SK-N-MC (cell line): ENCODE data around the gene SH3RF1.

Experiments used
- DNase-seq: peaks from one replicate; pipeline ENCODE4 v3.0.0-alpha.2; 2011; ENCODE audit warnings: low read depth, low spot score
- H3K27ac ChIP-seq: fragments of 200-600 bp; sonication (generic); 2 replicates; pipeline ENCODE4 v1.5.1; 2016; ENCODE audit warnings: mixed run types
- H3K36me3 ChIP-seq: fragments of 200-600 bp; sonication (generic); 2 replicates; pipeline ENCODE4 v1.6.1; 2017; ENCODE audit warnings: antibody characterized with exemption, low read length, mixed read lengths; ENCODE audit not compliant: insufficient read depth
- H3K4me3 ChIP-seq: fragments of 200-600 bp; sonication (generic); 2 replicates; pipeline ENCODE4 v1.5.1; 2016
- H3K9ac ChIP-seq: fragments of 200-600 bp; sonication (generic); 2 replicates; pipeline ENCODE4 v1.8.0; 2017; ENCODE audit warnings: mixed run types, mixed read lengths; ENCODE audit not compliant: insufficient read length
- H3K9me3 ChIP-seq: fragments of 200-600 bp; sonication (generic); 2 replicates; pipeline ENCODE4 v1.6.1; 2017; ENCODE audit warnings: low read depth, mild to moderate bottlenecking, antibody characterized with exemption, low read length, moderate library complexity, mixed read lengths
- EZH2 ChIP-seq: fragments of 200-600 bp; sonication (generic); IDR thresholded peaks from one replicate; pipeline ENCODE4 v1.6.1; 2017; ENCODE audit warnings: antibody characterized with exemption
- FOXP2 ChIP-seq: optimal IDR thresholded peaks from 2 replicates; pipeline ENCODE3; 2011; ENCODE audit warnings: mild to moderate bottlenecking, moderate library complexity; ENCODE audit not compliant: insufficient read depth; ENCODE audit errors: extremely low read length, control extremely low read depth
- POLR2AphosphoS5 ChIP-seq: IDR thresholded peaks from 2 replicates; pipeline ENCODE4 v1.6.1; 2012; ENCODE audit warnings: mild to moderate bottlenecking, low read depth, low read length, borderline replicate concordance

Gene SH3RF1

DNA sequence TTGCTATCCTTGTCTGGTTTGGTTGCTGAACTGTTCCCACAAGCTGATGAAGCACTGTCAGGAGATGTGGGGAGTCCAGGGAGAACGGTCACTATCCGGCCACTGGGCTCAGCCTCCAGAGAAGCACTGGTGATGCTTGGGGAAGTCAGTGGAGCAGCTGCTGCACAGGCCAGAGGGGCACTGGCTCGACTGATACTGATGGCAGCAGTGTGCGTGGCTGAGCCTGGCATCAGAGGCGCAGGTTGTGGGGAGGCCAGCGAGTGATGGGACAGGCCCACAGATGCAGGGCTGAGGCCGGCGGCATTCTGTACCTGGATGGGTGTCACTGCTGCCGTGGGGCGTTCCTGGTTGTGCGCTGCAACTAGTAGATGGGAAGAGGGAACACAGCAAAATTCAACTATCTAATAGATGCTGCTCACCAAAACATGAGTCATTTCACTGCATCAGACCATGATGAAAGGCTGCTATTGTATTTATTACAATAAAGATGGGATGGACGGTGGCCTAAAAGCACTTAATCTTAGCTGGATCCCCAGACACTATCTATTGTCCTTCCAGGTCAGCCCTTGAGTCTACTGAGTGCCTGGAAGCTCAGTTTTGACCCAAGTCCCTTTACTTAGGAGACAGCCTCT is 154.4 kb downstream of the SH3RF1 start:
- no peak overlapping the region for H3K9ac ChIP-seq
- DNase-seq, result no peak
- H3K9me3 ChIP-seq, result no peaks in the 10 kb centered on the region
- H3K36me3 ChIP-seq, result peaks cover 2% of the 10 kb centered on the region; the same call in 1 of the 2 replicates
- TF ChIP-seq POLR2AphosphoS5, result no peak
- TF ChIP-seq FOXP2, result no peak
- no peak for TF ChIP-seq EZH2
- H3K4me3 ChIP-seq, result no peak overlapping the region
- no peak overlapping the region for H3K27ac ChIP-seq

DNA sequence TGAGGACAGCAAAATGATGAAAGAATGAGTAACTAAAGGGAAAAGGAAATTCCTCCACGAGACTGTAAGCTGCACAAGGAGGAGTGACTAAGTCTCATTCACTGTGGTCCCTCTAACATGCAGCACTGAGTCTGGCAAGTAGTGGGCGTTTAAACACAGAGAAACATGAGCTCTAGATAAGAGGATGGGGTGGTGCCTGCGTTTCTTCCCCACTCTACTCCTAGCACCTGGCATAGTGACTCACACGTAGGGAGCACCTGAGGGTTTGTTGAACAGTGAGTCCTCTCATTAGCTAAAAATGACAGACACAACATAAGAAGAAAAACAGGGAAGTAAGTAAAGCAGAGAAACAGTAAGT is 154.9 kb downstream of the SH3RF1 start:
- Histone ChIP-seq H3K9ac (no peak overlapping the region), H3K27ac (no peak overlapping the region), H3K9me3 (no peaks in the 10 kb centered on the region), H3K4me3 (no peak overlapping the region), H3K36me3 (peaks cover 2% of the 10 kb centered on the region; the same call in 1 of the 2 replicates)
- TF ChIP-seq FOXP2 (no peak), POLR2AphosphoS5 (no peak), EZH2 (no peak)
- DNase-seq, result no peak

DNA sequence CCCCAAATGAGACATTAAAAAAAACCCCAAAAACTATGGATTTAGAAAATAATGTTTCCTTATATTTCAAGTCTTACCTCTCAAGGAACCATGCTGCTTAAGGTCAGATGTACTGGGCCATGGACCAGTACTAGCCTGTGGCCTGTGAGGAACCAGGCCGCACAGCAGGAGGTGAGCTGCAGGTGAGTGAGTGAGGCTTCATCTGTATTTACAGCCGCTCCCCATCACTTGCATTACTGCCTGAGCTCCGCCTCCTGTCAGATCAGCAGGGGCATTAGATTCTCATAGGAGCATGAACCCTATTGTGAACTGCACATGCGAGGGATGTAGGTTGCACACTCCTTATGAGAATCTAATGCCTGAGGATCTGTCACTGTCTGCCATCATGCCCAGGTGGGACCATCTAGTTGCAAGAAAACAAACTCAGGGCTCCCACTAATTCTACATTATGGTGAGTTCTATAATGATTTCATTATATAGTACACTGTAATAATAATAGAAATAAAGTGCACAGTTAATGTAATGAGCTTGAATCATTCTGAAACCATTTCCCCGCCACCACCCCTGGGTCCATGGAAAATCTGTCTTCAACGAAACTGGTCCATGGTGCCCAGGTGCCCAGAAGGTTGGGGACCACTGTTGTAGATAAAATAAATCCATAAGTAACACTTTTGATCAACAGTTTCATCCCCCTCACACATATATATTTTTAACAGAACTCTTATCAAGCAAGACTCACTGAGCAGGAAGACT is 155.4 kb downstream of the SH3RF1 start:
- Histone ChIP-seq H3K36me3 (peaks cover 2% of the 10 kb centered on the region; the same call in 1 of the 2 replicates), H3K4me3 (no peak overlapping the region), H3K9ac (no peak overlapping the region), H3K27ac (no peak overlapping the region), H3K9me3 (no peaks in the 10 kb centered on the region)
- DNase-seq, result no peak
- TF ChIP-seq POLR2AphosphoS5, result no peak
- no peak for TF ChIP-seq EZH2
- no peak for TF ChIP-seq FOXP2

DNA sequence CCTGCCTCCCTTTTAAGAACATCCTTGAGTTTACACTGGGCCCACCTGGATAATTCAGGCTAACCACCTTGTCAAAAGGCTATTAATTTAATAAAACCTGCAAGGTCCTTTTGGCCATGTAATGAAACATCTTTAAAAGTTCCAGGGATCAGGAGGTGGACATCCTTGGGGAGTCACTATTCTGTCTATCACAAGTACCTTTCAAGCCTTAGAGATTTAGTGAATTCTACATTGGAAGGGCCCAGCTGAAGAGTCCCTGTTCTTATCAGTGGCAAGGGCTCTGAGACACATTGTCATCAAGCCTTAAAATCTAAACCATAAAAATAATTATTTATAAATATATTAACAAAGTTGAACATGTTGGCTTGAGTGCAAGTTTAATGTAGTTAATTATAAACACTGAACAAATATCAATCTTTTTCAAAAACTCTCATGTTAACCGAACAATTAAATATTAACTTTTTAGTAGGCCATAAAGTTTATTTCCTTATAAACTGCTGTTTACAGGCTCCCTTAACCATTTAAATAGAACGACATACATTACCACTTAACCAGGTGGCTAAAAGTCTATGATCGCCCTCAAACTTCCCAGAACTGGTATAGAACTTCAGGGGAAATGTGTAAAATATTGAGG is 156.3 kb downstream of the SH3RF1 start:
- peaks cover 2% of the 10 kb centered on the region; the same call in 1 of the 2 replicates for H3K36me3 ChIP-seq
- H3K27ac ChIP-seq, result no peak overlapping the region
- TF ChIP-seq FOXP2 (no peak), POLR2AphosphoS5 (no peak), EZH2 (no peak)
- no peak overlapping the region for H3K4me3 ChIP-seq
- H3K9me3 ChIP-seq, result no peaks in the 10 kb centered on the region
- no peak for DNase-seq
- no peak overlapping the region for H3K9ac ChIP-seq

DNA sequence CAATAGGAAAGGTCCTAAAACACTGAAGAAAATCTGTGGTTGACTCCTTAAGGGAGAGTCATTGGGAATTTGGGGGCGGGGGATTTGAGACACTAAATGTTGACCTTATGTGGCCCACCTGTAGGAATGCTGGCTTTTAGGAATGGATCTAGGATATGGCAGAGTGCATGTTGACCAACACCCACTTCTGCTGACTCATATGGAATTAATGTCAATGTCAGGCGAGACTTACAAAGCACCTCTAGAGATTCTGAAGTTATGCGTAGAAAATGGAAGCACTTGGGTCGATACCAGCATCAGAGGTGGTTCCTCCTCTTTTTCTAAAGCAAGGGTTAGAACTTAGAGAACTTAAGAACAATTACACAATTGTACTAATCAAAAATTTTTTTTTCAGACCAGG is 160.1 kb downstream of the SH3RF1 start:
- no peak for TF ChIP-seq POLR2AphosphoS5
- no peak for TF ChIP-seq FOXP2
- TF ChIP-seq EZH2, result no peak
- Histone ChIP-seq H3K36me3 (no peaks in the 10 kb centered on the region), H3K4me3 (no peak overlapping the region)

DNA sequence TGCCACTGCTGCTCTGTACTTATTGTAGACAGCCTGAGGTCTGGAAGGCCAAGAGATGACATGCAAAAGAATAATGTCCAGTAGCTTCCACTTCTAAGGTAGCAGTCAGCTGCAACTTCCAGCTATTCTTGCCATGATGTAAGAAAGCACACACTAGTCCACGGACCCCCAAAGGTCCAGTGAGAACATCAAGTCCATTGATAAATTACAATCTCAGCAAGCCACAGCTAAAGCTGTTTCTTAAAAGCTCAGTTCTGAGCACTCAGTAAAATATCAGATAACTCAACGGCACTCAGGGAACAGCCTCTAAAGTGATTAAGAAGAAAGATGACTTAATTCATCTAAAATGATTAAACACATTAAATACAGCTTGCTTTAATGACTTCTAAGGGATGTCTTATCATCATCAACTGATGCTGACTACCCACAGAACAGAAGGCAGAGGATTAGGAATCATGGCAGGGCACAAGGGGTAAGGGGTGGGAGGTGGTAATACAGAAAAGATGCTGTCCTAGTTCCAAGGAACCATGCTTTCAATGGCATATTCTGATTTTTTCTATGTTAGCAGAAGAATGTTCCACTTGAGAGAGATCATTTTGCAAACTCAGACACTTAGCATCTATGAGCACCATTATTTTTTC is 161.6 kb downstream of the SH3RF1 start:
- TF ChIP-seq POLR2AphosphoS5 (no peak), EZH2 (no peak), FOXP2 (no peak)
- Histone ChIP-seq H3K9me3 (no peaks in the 10 kb centered on the region), H3K4me3 (no peak overlapping the region), H3K9ac (no peak overlapping the region), H3K36me3 (no peaks in the 10 kb centered on the region), H3K27ac (no peak overlapping the region)
- DNase-seq, result no peak

More for the DNA sequence above, 160.1 kb downstream of the SH3RF1 start:
- Histone ChIP-seq H3K9ac (no peak overlapping the region), H3K27ac (no peak overlapping the region), H3K9me3 (no peaks in the 10 kb centered on the region)
- DNase-seq, result no peak

DNA sequence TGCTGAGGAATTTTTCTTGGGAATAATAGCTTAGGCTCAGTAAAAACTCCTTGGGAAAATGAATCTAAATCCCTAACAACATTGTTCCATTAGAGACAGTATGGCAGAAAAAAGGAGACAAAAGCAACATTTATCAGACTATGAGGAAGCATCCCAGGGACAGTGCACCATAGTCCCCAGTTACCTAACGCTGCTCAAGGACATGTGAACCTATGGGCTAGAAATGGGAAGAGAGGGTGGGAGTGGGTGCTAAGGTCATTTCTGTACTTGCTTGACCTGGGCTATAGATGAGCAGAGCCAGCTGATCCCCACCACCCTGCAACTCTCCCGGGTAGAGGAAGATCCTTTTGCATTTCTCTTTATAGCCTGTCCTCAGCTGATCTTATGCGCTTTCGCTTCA is 162.5 kb downstream of the SH3RF1 start:
- no peaks in the 10 kb centered on the region for H3K9me3 ChIP-seq
- DNase-seq, result no peak
- H3K27ac ChIP-seq, result no peak overlapping the region
- H3K4me3 ChIP-seq, result no peak overlapping the region
- H3K9ac ChIP-seq, result no peak overlapping the region
- TF ChIP-seq FOXP2 (no peak), POLR2AphosphoS5 (no peak), EZH2 (no peak)
- H3K36me3 ChIP-seq, result no peaks in the 10 kb centered on the region

DNA sequence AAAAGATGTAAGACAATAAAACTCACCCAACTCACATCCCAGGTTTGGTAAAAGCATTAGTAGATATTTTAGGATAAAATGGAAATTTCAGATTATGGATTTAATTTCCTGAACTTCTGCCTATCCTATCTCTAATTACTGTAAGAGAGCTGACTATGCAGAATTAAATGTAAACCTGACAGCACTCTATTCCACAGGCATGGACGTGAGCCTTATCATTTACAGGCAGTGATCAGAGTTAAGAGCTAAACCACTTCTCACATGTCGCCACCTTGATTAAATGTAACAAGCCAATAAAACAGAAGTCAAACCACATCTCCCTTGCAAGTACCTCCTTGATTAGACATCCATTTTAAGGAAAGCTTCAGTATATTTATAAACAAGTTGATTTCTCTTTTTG is 163.2 kb downstream of the SH3RF1 start:
- no peaks in the 10 kb centered on the region for H3K9me3 ChIP-seq
- no peaks in the 10 kb centered on the region for H3K36me3 ChIP-seq
- H3K9ac ChIP-seq, result no peak overlapping the region
- no peak overlapping the region for H3K27ac ChIP-seq
- DNase-seq, result no peak
- TF ChIP-seq FOXP2 (no peak), EZH2 (no peak), POLR2AphosphoS5 (no peak)
- H3K4me3 ChIP-seq, result no peak overlapping the region
